ENCODE results near the gene HTR2A.

HTR2A gene

DNA sequence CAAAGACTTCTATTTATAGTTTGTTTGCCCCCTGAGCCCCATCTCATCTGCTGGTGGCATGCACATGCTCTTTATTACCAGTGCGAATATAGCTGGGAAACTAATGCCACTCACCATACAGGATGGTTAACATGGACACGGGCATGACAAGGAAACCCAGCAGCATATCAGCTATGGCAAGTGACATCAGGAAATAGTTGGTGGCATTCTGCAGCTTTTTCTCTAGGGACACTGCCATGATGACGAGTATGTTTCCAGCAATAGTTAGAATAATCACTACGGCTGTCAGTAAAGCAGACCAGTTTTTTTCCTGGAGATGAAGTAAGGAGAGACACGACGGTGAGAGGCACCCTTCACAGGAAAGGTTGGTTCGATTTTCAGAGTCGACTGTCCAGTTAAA is 1.5 kb downstream of the HTR2A start:
- no peak for DNase-seq (ENCODE audit: extremely low read depth, low read depth)
- TF ChIP-seq, protein P1, sequence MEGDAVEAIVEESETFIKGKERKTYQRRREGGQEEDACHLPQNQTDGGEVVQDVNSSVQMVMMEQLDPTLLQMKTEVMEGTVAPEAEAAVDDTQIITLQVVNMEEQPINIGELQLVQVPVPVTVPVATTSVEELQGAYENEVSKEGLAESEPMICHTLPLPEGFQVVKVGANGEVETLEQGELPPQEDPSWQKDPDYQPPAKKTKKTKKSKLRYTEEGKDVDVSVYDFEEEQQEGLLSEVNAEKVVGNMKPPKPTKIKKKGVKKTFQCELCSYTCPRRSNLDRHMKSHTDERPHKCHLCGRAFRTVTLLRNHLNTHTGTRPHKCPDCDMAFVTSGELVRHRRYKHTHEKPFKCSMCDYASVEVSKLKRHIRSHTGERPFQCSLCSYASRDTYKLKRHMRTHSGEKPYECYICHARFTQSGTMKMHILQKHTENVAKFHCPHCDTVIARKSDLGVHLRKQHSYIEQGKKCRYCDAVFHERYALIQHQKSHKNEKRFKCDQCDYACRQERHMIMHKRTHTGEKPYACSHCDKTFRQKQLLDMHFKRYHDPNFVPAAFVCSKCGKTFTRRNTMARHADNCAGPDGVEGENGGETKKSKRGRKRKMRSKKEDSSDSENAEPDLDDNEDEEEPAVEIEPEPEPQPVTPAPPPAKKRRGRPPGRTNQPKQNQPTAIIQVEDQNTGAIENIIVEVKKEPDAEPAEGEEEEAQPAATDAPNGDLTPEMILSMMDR (IDR thresholded peaks at IDR 0.05; ENCODE audit: low read depth, low read length): no peak

- TF ChIP-seq, protein P1 (IDR thresholded peaks at IDR 0.05; ENCODE audit: low read depth, low read length): no peak
These were observed 2.3 kb downstream of the HTR2A start for GRCh38 chr13:46894568-46894967.

DNA sequence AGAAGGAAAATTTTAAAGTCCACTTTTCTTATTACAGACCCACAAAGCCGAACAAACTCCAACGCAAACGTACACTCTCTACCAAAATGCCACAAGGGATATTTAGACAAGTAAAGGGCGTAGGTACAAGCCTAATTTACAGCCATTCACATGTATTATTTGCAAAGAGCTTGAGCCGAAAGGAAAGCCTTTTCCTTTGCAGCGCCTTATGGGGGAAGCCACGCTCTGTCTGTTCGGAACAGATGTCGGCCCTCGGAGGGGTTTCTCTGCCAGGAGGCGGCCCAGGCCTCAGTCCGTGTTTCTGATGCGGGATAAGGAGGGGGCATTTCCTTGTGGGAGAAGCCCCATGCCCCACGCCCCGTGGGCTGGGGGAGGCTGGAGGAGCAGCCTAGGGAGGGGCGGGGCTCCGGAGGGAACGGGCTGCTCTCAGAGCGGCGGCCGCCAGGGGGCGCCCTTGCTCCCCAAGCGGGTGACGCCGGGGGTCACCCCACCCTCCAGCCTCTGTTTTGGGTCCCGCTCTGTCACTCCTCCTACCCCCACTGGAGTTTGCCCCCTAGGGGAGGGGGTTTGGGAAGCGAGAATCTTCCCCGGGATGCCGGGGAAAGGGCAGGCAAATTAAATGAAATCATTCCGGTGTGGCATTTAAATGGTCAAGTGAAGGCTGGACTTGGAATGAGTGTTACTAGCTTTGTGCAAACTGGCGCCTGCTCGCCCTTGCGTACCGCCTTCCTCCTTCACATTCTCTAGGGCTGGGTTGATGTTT is 2.9 kb downstream of the HTR2A start:
- TF ChIP-seq, protein P1 (IDR thresholded peaks at IDR 0.05; ENCODE audit: low read depth, low read length): peak; percentile 89
- DNase-seq (ENCODE audit: extremely low read depth, low read depth): no peak

More at GRCh38 chr13:46894568-46894967, 2.3 kb downstream of the HTR2A start:
- no peak for DNase-seq (ENCODE audit: extremely low read depth, low read depth)

GRCh38 chr13:46893221-46893740 is 3.6 kb downstream of the HTR2A start:
- DNase-seq (ENCODE audit: extremely low read depth, low read depth): no peak
- TF ChIP-seq, protein P1 (IDR thresholded peaks at IDR 0.05; ENCODE audit: low read depth, low read length): no peak

- TF ChIP-seq, protein P1 (IDR thresholded peaks at IDR 0.05; ENCODE audit: low read depth, low read length): no peak
- DNase-seq (ENCODE audit: extremely low read depth, low read depth): no peak
These were observed 11.8 kb downstream of the HTR2A start for GRCh38 chr13:46885018-46885417.

GRCh38 chr13:46884531-46884930 is 12.3 kb downstream of the HTR2A start:
- DNase-seq (ENCODE audit: extremely low read depth, low read depth): no peak
- TF ChIP-seq, protein P1 (IDR thresholded peaks at IDR 0.05; ENCODE audit: low read depth, low read length): no peak

DNA sequence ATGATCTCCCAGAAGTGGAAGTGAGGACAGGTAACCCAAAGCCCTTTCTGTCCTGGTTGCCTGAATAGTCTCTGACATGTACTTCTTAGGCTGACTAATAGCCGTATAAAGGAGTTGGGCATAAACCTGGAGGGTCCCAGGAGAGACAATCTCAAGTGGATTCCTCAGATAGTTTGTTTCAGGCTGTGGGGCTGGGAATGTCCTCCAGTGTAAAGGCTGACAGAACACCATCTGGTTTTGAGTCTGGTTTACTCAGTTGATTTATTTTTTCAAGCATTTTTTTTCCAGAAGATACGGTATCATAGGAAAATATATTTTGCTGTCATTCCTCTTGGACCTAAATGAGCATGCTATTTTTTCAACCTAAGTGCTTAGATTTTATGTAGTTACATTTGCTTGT is 15.2 kb downstream of the HTR2A start:
- TF ChIP-seq, protein P1 (IDR thresholded peaks at IDR 0.05; ENCODE audit: low read depth, low read length): no peak
- no peak for DNase-seq (ENCODE audit: extremely low read depth, low read depth)
